Right renal pelvis (tissue), 4 donors: Measurements from ENCODE around the gene NAIF1. TPM values are rescaled to one million over a fixed set of nuclear protein-coding genes. Genes with fewer than 3 reads are reported as not detected.
A peak's percentile ranks its signal among the peaks of the same experiment; 100 is the strongest.
"Not testable (repeated sequence)": the region's sequence is repeated elsewhere in the genome, so short reads cannot be mapped to it uniquely, and the experiment has no call there.

Source experiments
- DNase-seq, 4 donors: peaks; one replicate each; pipeline ENCODE4 v3.0.0-alpha.2; 2013; ENCODE audit warnings: low read depth in 4 of 4, low spot score in 3 of 4, missing footprints in 1 of 4
- polyA plus RNA-seq, 4 donors: library from polyadenylated mRNA; unstranded; fragments of 120-200 nt; gene quantifications; one replicate each; pipeline ENCODE4 v1.2.1, GENCODE V29; 2013; ENCODE audit not compliant: insufficient read length in 4 of 4

The NAIF1 gene
- polyA plus RNA-seq, 4 donors, result 11.2 to 13.0 (median 12.0) TPM

DNA sequence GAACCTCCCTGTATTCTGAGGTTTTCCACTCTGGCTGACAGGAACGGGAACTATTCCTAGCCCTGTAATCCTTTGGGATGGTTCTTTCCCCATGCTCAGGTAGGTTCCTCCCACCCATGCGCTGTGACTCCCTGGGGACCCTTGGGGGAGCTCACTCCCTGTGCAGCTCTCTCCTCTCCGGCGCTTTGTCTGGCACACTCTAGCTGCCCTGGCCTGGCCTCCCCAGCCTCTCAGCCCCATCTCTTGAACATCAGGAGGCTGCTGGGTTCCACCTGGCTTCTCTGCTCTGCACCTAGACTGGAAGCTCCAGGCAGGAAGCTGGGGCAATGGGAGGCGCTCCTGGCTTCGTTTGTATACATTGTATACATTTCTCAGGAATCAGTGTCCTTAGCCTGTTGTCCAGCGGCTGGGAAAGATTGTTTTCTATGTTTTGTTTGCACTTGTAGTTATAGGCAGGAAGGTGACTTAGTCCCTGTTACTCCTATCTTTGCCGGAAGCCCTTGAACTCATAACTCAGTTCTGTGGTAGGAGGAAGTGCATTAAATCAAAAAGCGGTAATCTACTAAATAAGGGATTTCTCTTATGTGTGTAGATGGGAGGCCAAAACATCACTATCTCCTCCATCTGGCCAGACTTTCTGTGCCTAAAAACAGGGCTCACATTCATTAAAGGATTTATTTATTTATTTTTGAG is 21.3 kb upstream of the NAIF1 start:
- no peak for DNase-seq

DNA sequence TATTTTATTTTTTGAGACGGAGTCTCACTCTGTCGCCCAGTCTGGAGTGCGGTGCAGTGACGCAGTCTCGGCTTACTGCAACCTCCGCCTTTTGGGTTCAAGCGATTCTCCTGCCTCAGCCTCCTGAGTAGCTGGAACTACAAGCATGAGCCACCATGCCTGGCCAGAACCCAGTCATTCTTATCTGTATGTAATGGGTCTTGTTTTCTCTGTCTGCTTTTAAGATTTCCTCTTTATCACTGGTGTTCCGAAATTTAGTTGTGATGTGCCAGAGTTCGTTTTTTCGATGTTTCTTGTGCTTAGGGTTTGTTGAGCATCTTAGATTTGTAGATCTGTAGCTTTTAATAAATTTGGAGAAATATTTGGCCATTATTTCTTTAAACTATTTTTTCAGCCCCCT is 20.1 kb upstream of the NAIF1 start:
- no peak for DNase-seq

DNA sequence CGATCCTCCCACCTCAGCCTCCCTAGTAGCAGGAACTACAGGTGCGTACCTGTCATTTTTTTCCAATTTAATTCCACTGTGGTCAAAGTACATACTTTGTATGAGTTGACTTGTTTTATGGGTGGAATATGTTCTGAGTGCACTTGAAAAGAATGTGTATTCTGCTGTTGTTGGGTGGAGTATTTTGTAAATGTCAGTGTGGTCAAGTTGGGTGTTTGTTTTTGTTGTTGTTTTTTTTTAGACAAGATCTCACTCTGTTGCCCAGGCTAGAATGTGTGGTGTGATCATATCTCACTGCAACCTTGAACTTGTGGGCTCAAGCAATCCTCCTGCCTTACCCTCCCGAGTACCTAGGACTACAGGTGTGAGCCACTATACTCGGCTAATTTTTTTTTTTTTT is 18.8 kb upstream of the NAIF1 start:
- no peak for DNase-seq

DNA sequence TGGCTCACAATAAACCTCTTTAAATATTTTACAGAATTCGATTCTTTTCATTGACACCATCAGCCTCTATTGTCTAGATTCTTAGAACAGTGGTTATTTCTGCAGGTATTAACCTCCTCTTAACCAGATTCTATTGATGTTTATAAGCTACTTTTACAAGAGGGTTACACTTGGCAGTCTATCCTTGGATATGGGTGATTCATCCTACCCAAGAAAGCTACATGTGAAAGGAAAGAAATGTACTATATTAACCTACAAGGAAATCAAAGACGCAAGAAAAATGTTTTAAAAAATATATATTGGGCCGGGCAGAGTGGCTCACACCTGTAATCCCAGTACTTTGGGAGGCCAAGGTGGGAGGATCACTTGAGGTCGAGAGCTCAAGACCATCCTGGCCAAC is 17.6 kb upstream of the NAIF1 start:
- DNase-seq, result no peak

DNA sequence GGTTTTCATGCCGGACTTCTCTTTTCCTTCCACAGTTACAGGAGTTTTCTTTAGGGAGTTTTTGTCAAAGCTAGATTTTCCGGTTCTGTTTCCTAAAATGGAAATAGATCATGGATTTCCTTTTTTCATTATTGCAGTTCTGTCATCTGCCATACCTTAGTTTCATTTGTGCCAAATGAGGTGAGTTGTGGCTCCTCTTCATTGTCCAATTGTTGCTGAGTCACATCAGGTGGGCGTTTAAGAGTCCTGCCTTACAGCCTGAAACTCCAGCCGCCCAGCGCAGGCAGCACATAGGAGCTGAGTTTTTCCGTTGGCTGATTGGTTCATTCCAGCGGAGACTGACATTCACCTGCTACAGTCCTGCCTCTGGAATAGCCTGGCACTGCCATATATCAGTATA is 15.0 kb upstream of the NAIF1 start:
- no peak for DNase-seq

DNA sequence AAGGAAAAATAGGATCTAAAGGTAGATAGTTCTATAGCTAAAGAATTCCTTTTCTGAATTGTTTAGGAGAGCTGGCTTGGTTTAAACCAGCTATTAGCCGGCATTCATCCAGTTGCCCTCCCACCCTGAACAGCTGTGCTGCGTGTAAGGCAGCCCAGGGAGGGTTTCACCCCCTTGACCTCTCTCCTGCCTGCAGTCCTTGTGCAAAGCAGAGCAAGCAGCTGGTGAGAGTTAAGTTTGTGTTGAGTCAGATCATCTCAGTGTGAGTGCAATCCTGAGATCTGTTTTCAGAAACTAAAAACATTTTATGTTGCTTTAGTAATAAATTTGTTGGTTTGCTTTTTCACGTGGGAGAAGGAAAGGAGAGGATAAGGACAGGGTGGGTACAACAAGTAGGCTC is 13.9 kb upstream of the NAIF1 start:
- peak in 2 of 4 donors; percentile 74 to 77 for DNase-seq

DNA sequence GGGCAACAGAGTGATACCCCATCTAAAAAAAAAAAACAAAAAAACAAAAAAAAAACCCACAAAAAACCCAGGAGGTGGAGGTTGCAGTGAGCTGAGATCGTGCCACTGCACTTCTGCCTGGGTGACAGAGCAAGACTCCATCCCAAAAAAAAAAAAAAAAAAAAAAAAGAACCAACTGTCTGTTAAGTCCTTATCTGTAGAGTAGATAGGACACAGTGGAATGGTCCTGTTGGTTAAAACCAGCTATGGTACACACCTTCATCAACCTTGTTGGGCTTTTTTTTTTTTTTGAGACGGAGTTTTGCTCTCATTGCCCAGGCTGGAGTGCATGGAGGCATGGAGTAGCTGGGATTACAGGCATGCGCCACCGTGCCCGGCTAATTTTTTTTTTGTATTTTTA is 13.1 kb upstream of the NAIF1 start:
- no peak for DNase-seq

DNA sequence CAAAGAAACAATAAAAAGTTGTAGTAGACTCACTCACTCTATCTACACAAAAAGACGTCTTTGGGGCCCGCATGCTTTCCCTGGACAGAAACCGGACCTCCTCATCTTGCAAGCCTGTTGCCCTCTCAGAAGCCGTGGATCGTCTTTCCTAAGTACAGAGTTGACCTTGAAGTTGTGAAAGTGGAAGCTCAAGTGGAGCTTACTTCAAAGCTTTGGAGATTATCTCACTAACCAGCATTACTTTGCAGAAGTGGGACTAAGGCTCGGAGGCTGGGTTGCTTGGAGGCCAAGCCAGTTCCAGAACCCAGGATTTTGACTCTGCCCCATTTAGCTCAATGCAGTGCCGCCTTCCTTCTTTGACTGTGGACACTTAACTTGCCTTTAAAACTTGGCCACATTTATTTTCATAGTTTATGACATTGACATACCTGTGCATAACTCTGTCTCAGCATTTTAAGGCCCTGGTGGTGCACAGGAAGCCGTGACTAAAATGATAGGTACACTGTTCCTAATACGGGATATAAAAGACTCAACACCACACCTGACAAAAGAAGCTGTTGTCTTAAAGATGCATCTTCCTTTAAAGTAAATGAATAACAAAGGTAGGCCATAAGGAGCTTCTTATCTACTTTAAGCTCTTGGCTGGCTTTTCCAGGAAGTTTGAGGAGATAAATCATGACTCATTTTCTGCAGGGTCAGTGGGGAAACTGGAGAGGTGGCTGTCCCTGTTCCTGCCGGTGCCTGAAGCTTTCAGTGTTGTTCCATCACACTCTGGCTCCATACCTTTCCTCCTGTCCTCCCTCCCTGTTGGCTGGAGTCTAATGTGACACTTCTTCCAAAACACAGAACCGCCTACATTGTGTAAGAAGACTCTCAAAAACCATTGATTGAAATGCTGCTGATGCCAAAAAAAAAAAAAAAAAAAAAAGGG is 11.6 kb upstream of the NAIF1 start:
- no peak for DNase-seq

DNA sequence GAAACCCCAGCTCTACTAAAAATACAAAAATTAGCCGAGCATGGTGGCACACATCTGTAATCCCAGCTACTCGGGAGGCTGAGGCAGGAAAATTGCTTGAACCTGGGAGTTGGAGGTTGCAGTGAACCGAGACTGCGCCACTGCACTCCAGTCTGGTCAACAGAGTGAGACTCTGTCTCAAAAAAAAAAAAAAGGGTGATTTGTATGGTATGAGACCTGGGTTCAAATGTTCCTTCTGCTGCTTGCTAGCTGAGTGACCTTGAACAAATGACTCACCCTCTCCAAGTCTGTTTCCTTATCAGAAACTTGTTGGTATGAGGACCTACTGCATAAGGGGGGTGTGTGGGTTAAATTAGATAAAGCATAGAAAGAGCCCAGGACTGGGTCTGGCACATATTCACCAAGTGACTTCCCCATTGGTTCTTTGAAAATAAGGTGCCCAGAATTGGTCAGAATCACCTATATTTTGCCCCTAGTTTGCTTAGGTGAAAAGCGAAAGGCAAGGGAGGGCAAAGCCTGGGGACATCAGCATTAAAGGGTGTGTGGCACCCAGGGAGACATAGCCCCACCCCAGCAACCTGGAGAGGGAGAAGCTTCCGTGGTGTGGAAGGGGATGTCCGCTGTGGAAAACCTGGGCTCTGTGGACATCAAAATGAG is 10.9 kb upstream of the NAIF1 start:
- no peak for DNase-seq

DNA sequence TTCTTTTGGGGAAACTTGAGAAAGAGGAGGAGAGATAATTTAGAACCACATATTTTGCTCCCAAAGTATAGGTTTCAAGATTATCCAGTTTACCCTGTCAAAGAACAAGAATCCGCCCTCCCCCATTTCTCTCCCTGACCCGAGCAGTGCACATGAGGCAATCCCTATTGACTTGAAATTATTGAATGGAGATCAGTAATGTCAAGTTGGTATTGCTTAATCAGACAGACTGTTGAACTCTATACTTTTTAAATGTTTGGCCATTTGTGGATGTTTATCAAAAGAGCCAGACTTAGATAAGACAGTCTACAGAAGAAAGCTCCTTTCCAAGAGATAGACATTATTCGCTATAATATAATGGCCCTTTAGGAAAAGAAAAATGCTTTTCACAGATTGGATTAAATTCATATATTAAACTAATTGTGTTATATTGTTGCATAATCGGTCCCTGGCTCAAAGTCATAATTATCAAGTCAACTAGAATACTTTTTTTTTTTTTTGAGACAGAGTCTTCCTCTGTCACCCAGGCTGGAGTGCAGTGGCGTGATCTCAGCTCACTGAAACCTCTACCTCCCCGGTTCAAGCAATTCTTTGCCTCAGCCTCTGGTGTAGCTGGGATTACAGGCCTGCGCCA is 6.2 kb upstream of the NAIF1 start:
- DNase-seq, result no peak

DNA sequence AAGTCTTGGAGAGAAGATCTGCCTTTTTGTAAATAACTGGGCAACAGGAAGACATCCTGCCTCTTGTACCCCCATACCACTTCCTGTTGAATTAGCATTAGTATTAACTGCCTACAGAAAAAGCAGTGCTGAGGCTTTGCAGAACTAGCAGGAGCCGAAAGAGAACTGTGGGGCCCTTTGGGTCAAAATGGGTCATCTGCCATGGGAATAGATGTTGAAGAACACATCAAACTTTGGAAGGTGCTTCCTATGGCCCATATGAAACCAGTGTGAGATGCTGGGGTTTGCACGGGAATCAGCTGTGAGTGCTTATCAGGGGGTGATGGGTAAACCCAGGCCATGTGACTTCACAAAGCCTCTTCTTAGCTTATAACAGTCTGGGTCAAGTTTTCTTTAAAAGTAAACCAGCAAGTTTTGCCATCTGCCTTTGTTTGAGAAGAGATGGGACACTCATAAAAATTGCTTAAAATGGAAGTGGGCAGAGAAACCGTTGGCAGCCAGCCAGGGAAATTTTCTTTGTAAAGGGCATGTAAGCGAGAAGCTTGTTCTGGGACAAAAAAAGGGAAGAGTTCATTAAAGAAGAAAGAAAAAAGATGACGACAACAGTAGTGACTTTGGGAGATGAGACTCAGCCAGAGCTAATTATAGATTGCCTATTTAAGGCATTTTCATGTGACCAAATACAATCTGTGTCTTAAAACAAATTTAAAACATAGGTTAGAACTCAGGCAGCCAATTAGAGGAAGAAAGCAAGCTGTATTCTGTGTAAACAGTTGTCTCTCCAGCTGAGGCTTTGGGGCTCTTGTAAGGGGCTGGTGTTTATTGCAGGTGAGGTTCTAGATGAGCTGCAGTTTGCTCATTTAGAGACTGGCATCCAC is 5.3 kb upstream of the NAIF1 start:
- no peak for DNase-seq

DNA sequence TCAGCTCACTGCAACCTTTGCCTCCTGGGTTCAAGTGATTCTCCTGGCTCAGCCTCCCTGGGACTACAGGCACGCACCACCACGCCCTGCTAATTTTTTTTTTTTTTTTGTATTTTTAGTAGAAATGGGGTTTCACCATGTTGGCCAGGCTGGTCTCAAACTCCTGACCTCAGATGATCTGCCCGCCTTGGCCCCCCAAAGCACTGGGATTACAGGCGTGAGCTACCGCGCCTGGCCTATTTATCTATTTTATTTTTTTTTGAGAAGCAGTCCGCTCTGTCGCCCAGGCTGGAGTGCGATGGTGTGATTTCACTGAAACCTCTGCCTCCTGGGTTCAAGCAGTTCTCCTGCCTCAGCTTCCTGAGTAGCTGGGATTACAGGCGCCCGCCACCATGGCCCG is 4.4 kb upstream of the NAIF1 start:
- DNase-seq, result not testable (repeated sequence)

DNA sequence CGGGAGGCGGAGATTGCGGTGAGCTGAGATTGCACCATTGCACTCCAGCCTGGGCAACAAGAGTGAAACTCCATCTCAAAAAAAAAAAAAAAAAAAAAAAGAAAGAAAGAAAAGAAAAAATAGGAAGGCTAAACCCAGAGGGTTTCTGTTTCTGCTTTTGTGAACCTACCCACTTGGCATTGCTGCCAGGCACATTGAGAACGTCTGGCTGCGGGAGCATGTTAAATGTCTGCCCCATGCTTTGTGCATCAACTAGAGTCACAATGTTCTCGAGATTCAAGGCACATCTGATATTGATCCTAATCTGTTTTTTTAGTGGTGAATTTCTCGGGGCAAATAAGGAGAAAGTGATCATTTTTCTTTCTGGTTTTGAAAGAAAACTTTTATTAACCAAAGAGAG is 3.8 kb upstream of the NAIF1 start:
- DNase-seq, result no peak

DNA sequence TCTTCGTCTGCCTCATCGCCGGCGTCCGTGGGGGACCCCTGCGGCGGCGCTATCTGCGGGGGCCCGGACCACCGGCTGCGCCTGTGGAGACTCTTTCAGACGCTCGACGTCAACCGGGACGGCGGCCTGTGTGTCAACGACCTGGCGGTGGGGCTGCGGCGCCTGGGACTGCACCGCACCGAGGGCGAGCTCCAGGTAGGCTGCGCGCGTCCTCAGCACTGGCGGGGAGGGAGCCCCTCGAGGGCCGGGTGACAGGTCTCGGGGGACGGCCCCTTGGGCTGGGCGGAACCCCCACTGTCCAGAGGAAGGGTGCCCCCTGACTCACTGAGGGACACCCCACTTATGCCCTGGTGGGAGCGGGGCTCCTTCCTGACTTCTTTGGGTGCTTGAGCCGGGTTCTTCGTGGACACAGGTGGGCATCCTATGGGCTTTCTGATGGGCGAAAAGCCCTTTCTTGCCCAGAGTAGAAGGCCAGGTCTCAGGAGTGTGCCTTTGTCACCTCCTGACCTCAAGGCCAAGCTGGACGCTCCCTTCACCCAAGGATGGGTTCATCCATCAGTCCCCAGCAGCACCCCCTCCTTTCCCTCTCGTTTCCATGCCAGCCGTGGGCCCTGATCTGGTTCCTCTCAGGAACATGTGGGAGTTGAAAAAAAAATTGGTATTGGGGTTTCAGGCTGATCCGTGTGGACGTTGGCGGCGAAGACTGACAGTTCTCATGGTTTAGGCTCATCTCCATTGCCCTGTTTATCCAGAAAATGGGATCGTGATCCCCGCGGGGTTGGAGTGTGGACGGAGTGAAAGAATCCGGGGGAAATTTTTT is 1.5 kb upstream of the NAIF1 start:
- no peak for DNase-seq

DNA sequence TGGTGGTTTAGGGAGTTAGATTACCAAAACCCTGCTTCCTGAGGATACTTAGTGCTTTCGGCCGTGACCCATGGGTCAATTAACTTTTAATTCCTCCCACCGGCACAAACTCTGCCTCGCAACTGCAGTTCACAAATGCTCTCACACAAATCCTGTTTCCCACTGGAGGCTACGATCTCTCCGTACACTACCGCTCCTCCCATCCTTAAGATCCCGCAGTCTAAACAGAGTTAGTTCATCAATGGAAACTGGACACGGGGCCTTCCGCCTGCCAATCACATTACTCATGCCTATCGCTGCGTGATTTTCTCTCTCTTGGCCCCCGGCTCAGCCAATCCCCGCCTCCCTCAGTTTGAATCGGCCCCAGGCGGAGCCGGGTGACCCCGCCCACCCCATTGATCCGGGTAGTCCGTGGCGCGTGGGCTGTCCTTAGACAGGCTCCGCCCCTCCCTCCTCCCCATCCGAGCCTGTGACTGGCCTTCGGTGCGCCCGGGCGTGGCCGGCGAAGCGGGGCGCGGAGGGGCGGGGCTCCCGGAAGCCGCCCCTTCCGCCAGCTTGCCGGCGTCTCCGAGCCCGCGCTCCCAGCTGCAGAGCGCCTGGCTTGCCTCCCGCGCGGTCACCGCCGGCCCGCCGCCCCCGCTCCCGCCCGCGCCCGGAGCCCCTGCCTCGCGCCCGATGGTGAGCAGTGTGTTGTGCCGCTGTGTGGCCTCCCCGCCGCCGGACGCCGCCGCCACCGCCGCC is 695 bp upstream of the NAIF1 start, which contains the start of gene SLC25A25:
SLC25A25 (plus strand) TSS at position 588 of the 741 bp plus-strand sequence; CDS start at position 676, 88 bp downstream.
- DNase-seq, result peak; percentile 96 to 98 (median 98)

DNA sequence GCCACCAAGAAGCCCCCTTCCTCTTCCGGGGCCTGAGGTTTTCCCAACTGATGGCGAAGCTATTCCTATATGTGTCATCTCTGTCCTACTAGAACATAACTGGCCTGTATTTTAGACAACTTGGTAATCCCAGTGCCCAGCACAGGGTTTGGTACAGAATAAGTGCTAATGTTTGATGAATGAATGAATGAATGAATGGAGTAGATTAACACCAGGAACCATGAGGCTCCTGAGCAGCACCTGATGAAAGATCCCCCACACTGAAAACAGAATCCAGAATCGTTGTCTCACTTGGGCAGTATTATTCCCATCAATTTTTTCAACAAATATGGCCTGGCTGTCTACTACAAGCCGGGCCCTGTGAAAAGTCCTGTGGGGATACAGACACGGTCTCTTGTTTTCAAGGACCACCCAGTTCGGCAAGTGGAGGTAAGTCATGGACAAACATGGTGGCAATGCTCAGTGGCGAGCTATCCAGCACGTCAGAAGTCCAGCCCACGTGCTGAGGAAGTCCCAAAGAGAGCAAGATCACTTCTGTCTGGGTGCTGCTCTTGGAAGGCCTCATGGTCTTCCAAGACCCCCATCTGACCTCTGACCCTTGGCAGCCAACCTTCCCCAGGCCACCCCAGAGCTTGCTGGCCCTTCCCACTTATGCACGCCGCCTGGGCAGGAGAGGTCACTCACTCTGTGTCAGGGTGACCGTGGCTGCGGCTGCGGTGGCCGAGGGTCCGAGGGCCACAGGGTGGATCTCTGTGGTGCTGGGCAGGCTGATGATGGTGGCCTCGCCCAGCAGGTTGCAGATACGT is 1.0 kb downstream of the NAIF1 start:
- DNase-seq, result no peak
